Gastroesophageal sphincter (tissue), 4 donors: Measurements from ENCODE around the gene PDZD4. TPM values are rescaled to one million over a fixed set of nuclear protein-coding genes. Genes with fewer than 3 reads are reported as not detected.

Experiments
- ATAC-seq: fragments of 150-250 bp; one replicate; pipeline ENCODE4 v1.9.1; 2016; ENCODE audit warnings: mild to moderate bottlenecking, moderate library complexity
- H3K27ac ChIP-seq, 4 donors: fragments of 200-600 bp; sonication (generic) in 3 of 4; 1 replicate in 3 of 4; 2 replicates in 1 of 4; pipeline ENCODE4 v1.5.1; 2016 to 2019
- H3K27me3 ChIP-seq: fragments of 200-600 bp; sonication (generic); one replicate; pipeline ENCODE4 v1.5.1; 2019
- H3K36me3 ChIP-seq, 2 donors: fragments of 200-600 bp; sonication (generic); one replicate each; pipeline ENCODE4 v1.5.1; 2019; ENCODE audit warnings: control low read depth in 1 of 2
- H3K4me1 ChIP-seq, 3 donors: fragments of 200-600 bp; sonication (generic); 1 replicate in 2 of 3; 2 replicates in 1 of 3; pipeline ENCODE4 v1.5.1; 2016 to 2019; ENCODE audit warnings: control low read depth in 2 of 3
- H3K4me3 ChIP-seq, 2 donors: fragments of 200-600 bp; sonication (generic); one replicate each; pipeline ENCODE4 v1.5.1; 2019; ENCODE audit warnings: mild to moderate bottlenecking in 1 of 2, moderate library complexity in 1 of 2
- H3K9me3 ChIP-seq, 3 donors: fragments of 200-600 bp; sonication (generic); one replicate each; pipeline ENCODE4 v1.5.1; 2017 to 2019; ENCODE audit warnings: control low read depth in 2 of 3
- CTCF ChIP-seq, 4 experiments: fragments of 200-600 bp in 2 of 4; fragments of 450-650 bp in 2 of 4; sonication (generic) in 1 of 4; IDR thresholded peaks; one replicate each; pipeline ENCODE4 v1.5.1; 2017 to 2019; ENCODE audit warnings: antibody characterized with exemption in 4 of 4, mild to moderate bottlenecking in 2 of 4, moderate library complexity in 2 of 4
- EP300 ChIP-seq: sonication (generic); formaldehyde crosslinking; IDR thresholded peaks from one replicate; pipeline ENCODE4 v1.6.1; 2017; ENCODE audit warnings: antibody characterized with exemption, mild to moderate bottlenecking
- POLR2A ChIP-seq, 2 donors: fragments of 450-650 bp; IDR thresholded peaks; one replicate each; pipeline ENCODE4 v1.6.1; 2017; ENCODE audit warnings: antibody characterized with exemption in 2 of 2, mild to moderate bottlenecking in 2 of 2, moderate library complexity in 1 of 2
- POLR2AphosphoS5 ChIP-seq: sonication (generic); formaldehyde crosslinking; IDR thresholded peaks from one replicate; pipeline ENCODE4 v1.6.1; 2017; ENCODE audit warnings: antibody characterized with exemption
- WGBS, 2 donors: methylation state at CpG; one replicate each; pipeline ENCODE4 v1.1.5; 2018; ENCODE audit warnings: low coverage in 1 of 2; 5-methylcytosine and 5-hydroxymethylcytosine counted together
- total RNA-seq, 4 donors: library from RNA; depleted of rRNA; stranded (reverse); fragments of >200 nt; gene quantifications; one replicate each; pipeline ENCODE4 v1.1.0, GENCODE V29; 2016

Gene PDZD4
- total RNA-seq, result 10 to 100 TPM; 10.6 to 48.5 (median 26.4) TPM

- no peaks in the 10 kb centered on the region for H3K9me3 ChIP-seq
Measured at GRCh38 chrX:153829799-153830639, at the start of gene PDZD4. PDZD4 (minus strand) TSS chrX:153830544; CDS start chrX:153830298, 246 bp downstream.

GRCh38 chrX:153879741-153880439 is 49.5 kb upstream of the PDZD4 start:
- ATAC-seq, result no peak
- 43% methylated on average over 6 of the region's 12 CpGs; no CpG with 5 or more reads in 1 of the 2 donors for WGBS, 2 donors

More at GRCh38 chrX:153829799-153830639, at the start of gene PDZD4:
- TF ChIP-seq EP300 (no peak), POLR2A (IDR thresholded peaks at IDR 0.05) (no peak), POLR2AphosphoS5 (no peak), CTCF (IDR thresholded peaks at IDR 0.05) (no peak)
- ATAC-seq, result no peak
- peaks cover 0 to 21% (median 0%) of the 10 kb centered on the region in 3 donors for H3K4me1 ChIP-seq
- H3K27ac ChIP-seq, result peak within 1 kb of the TSS in 3 of 4 donors; percentile 58 to 82 (median 79)
- no peaks in the 10 kb centered on the region for H3K27me3 ChIP-seq
- no peaks in the 10 kb centered on the region for H3K36me3 ChIP-seq
- H3K4me3 ChIP-seq, result peak within 1 kb of the TSS; percentile 52 to 60
- WGBS, 2 donors, result no CpG with 5 or more reads among the region's 97 CpGs

GRCh38 chrX:153878969-153879653 is 48.8 kb upstream of the PDZD4 start:
- peaks cover 81% of the 10 kb centered on the region for H3K27me3 ChIP-seq
- H3K9me3 ChIP-seq, result no peaks in the 10 kb centered on the region
- no peak for ATAC-seq
- no peaks in the 10 kb centered on the region for H3K4me1 ChIP-seq
- 4 to 22% methylated on average over 16 to 19 of the region's 28 CpGs for WGBS, 2 donors
- no peak overlapping the region for H3K27ac ChIP-seq
- H3K4me3 ChIP-seq, result no peak overlapping the region
- H3K36me3 ChIP-seq, result no peaks in the 10 kb centered on the region
- TF ChIP-seq POLR2AphosphoS5, result no peak
- TF ChIP-seq CTCF (IDR thresholded peaks at IDR 0.05), result no peak
- TF ChIP-seq EP300, result no peak
- no peak for TF ChIP-seq POLR2A (IDR thresholded peaks at IDR 0.05)

More at GRCh38 chrX:153879741-153880439, 49.5 kb upstream of the PDZD4 start:
- Histone ChIP-seq H3K9me3 (no peaks in the 10 kb centered on the region), H3K4me3 (no peak overlapping the region), H3K36me3 (no peaks in the 10 kb centered on the region), H3K27ac (no peak overlapping the region), H3K4me1 (peaks cover 0 to 1% (median 0%) of the 10 kb centered on the region in 3 donors), H3K27me3 (peaks cover 89% of the 10 kb centered on the region)
- TF ChIP-seq CTCF (IDR thresholded peaks at IDR 0.05) (no peak), EP300 (no peak), POLR2A (IDR thresholded peaks at IDR 0.05) (no peak), POLR2AphosphoS5 (no peak)

- no peaks in the 10 kb centered on the region for H3K9me3 ChIP-seq
- H3K27me3 ChIP-seq, result peaks cover 73% of the 10 kb centered on the region
- TF ChIP-seq POLR2A (IDR thresholded peaks at IDR 0.05) (no peak), EP300 (no peak), POLR2AphosphoS5 (no peak), CTCF (IDR thresholded peaks at IDR 0.05) (no peak)
- H3K4me3 ChIP-seq, result no peak overlapping the region
- H3K36me3 ChIP-seq, result no peaks in the 10 kb centered on the region
- no peak for ATAC-seq
- H3K27ac ChIP-seq, result no peak overlapping the region
- no peaks in the 10 kb centered on the region for H3K4me1 ChIP-seq
- WGBS, 2 donors, result 40% methylated on average over 2 of the region's 5 CpGs; no CpG with 5 or more reads in 1 of the 2 donors
Measured at GRCh38 chrX:153878345-153878744, 48.0 kb upstream of the PDZD4 start.
